Stimulated activated CD8-positive, alpha-beta memory T cell treated with anti-CD3 and anti-CD28 coated beads, Interleukin-4, amount 100 ng/mL, for 24 hours (primary cell): Measurements from ENCODE around the gene HDAC4.

Experiments
- DNase-seq: peaks from one replicate; pipeline ENCODE4 v3.0.0-alpha.2; 2020; ENCODE audit warnings: low read depth

HDAC4 gene

GRCh38 chr2:239168575-239168974 is 232.2 kb downstream of the HDAC4 start:
- DNase-seq: no peak

- DNase-seq: no peak
Observed at GRCh38 chr2:239167766-239168444, 232.9 kb downstream of the HDAC4 start.

GRCh38 chr2:239167011-239167673 is 233.7 kb downstream of the HDAC4 start:
- no peak for DNase-seq

GRCh38 chr2:239166201-239166834 is 234.5 kb downstream of the HDAC4 start:
- DNase-seq: no peak

GRCh38 chr2:239165206-239165831 is 235.5 kb downstream of the HDAC4 start:
- DNase-seq: no peak

GRCh38 chr2:239164335-239164871 is 236.4 kb downstream of the HDAC4 start:
- no peak for DNase-seq

- no peak for DNase-seq
Observed at GRCh38 chr2:239163688-239164334, 237.0 kb downstream of the HDAC4 start.

- no peak for DNase-seq
Observed at GRCh38 chr2:239162976-239163687, 237.7 kb downstream of the HDAC4 start.

GRCh38 chr2:239162141-239162821 is 238.5 kb downstream of the HDAC4 start:
- DNase-seq: no peak

GRCh38 chr2:239161711-239162140 is 239.1 kb downstream of the HDAC4 start:
- no peak for DNase-seq

- no peak for DNase-seq
Observed at GRCh38 chr2:239160226-239161143, 240.3 kb downstream of the HDAC4 start.

GRCh38 chr2:239159476-239159911 is 241.3 kb downstream of the HDAC4 start:
- no peak for DNase-seq

- no peak for DNase-seq
Observed at GRCh38 chr2:239158641-239159475, 242.0 kb downstream of the HDAC4 start.

- no peak for DNase-seq
Observed at GRCh38 chr2:239157771-239158170, 243.0 kb downstream of the HDAC4 start.

GRCh38 chr2:239157269-239157668 is 243.6 kb downstream of the HDAC4 start:
- no peak for DNase-seq

- DNase-seq: no peak
Observed at GRCh38 chr2:239156516-239157265, 244.1 kb downstream of the HDAC4 start.

- DNase-seq: no peak
Observed at GRCh38 chr2:239155806-239156480, 244.9 kb downstream of the HDAC4 start.
